Esophagus muscularis mucosa (tissue), 4 donors: ENCODE measurements around the gene PNMT.

ENCODE experiments used
- CTCF ChIP-seq, 3 experiments: fragments of 200-600 bp in 2 of 3; fragments of 450-650 bp in 1 of 3; sonication (generic) in 2 of 3; IDR thresholded peaks; one replicate each; pipeline ENCODE4 v1.5.1; 2017 to 2019; ENCODE audit warnings: antibody characterized with exemption in 3 of 3, mild to moderate bottlenecking in 2 of 3, moderate library complexity in 1 of 3
- EP300 ChIP-seq: sonication (generic); formaldehyde crosslinking; IDR thresholded peaks from one replicate; pipeline ENCODE4 v1.6.1; 2017; ENCODE audit warnings: antibody characterized with exemption
- POLR2A ChIP-seq: fragments of 450-650 bp; IDR thresholded peaks from one replicate; pipeline ENCODE4 v1.6.1; 2017; ENCODE audit warnings: antibody characterized with exemption, moderate library complexity, mild to moderate bottlenecking, low read depth
- POLR2AphosphoS5 ChIP-seq, 2 donors: sonication (generic); formaldehyde crosslinking; IDR thresholded peaks; one replicate each; pipeline ENCODE4 v1.6.1; 2017; ENCODE audit warnings: antibody characterized with exemption in 2 of 2

GRCh38 chr17:39636587-39636926, 31.7 kb upstream of the PNMT start:
- no peak for TF ChIP-seq POLR2A
- no peak for TF ChIP-seq CTCF (IDR thresholded peaks at IDR 0.05)
- TF ChIP-seq EP300 = no peak
- TF ChIP-seq POLR2AphosphoS5 (IDR thresholded peaks at IDR 0.05) = no peak
